Stimulated activated naive CD8-positive, alpha-beta T cell treated with anti-CD3 and anti-CD28 coated beads, Interleukin-15, amount 100 ng/mL, for 72 hours (primary cell): Measurements from ENCODE around the gene PACS1.
A peak's percentile ranks its signal among the peaks of the same experiment; 100 is the strongest.
"Not testable (repeated sequence)": the region's sequence is repeated elsewhere in the genome, so short reads cannot be mapped to it uniquely, and the experiment has no call there.

Source experiments
- ATAC-seq: fragments of 150-1000 bp; cut with Tn5 transposase; 2 replicates; pipeline ENCODE4 v1.10.0; 2021; ENCODE audit warnings: mild to moderate bottlenecking, moderate library complexity
- DNase-seq, 2 donors: peaks; one replicate each; pipeline ENCODE4 v3.0.0; 2021 to 2022
- H3K27ac Mint-ChIP-seq, 2 donors: one replicate each; pipeline ENCODE4 v1.8.0; 2022; ENCODE audit warnings: mild to moderate bottlenecking in 2 of 2, mixed read lengths in 2 of 2, moderate library complexity in 2 of 2
- H3K27me3 Mint-ChIP-seq: one replicate; pipeline ENCODE4 v1.8.0; 2022; ENCODE audit warnings: mixed read lengths
- H3K4me1 Mint-ChIP-seq: one replicate; pipeline ENCODE4 v1.8.0; 2022; ENCODE audit warnings: mild to moderate bottlenecking, mixed read lengths
- H3K4me3 Mint-ChIP-seq, 2 donors: one replicate each; pipeline ENCODE4 v1.8.0; 2022; ENCODE audit warnings: mild to moderate bottlenecking in 2 of 2, mixed read lengths in 2 of 2, moderate library complexity in 1 of 2
- H3K9me3 Mint-ChIP-seq, 2 donors: one replicate each; pipeline ENCODE4 v1.8.0; 2022; ENCODE audit warnings: mixed read lengths in 2 of 2

Gene PACS1

GRCh38 chr11:66274219-66274618, 204.1 kb downstream of the PACS1 start:
- Mint-ChIP-seq H3K27ac (no peak overlapping the region), H3K9me3 (no peaks in the 10 kb centered on the region), H3K27me3 (peaks cover 4% of the 10 kb centered on the region), H3K4me1 (peaks cover 55% of the 10 kb centered on the region), H3K4me3 (no peak overlapping the region)
- ATAC-seq = no peak
- DNase-seq = no peak

GRCh38 chr11:66275396-66275795, 205.3 kb downstream of the PACS1 start:
- Mint-ChIP-seq H3K4me3 (no peak overlapping the region), H3K27me3 (peaks cover 14% of the 10 kb centered on the region), H3K27ac (peak overlapping the region in 1 of 2 donors; percentile 27), H3K9me3 (no peaks in the 10 kb centered on the region), H3K4me1 (peaks cover 50% of the 10 kb centered on the region)
- ATAC-seq = no peak
- no peak for DNase-seq

DNA sequence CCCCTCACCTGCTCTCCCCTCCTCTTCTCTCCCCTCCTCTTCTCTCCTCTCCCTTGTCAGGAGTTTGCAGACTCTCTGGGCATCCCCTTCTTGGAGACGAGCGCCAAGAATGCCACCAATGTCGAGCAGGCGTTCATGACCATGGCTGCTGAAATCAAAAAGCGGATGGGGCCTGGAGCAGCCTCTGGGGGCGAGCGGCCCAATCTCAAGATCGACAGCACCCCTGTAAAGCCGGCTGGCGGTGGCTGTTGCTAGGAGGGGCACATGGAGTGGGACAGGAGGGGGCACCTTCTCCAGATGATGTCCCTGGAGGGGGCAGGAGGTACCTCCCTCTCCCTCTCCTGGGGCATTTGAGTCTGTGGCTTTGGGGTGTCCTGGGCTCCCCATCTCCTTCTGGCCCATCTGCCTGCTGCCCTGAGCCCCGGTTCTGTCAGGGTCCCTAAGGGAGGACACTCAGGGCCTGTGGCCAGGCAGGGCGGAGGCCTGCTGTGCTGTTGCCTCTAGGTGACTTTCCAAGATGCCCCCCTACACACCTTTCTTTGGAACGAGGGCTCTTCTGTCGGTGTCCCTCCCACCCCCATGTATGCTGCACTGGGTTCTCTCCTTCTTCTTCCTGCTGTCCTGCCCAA, 206.0 kb downstream of the PACS1 start:
- ATAC-seq (no peak), DNase-seq (no peak)
- no peaks in the 10 kb centered on the region for H3K9me3 Mint-ChIP-seq
- no peak overlapping the region for H3K27ac Mint-ChIP-seq
- no peak overlapping the region for H3K4me3 Mint-ChIP-seq
- H3K27me3 Mint-ChIP-seq = peaks cover 21% of the 10 kb centered on the region
- H3K4me1 Mint-ChIP-seq = peaks cover 44% of the 10 kb centered on the region

DNA sequence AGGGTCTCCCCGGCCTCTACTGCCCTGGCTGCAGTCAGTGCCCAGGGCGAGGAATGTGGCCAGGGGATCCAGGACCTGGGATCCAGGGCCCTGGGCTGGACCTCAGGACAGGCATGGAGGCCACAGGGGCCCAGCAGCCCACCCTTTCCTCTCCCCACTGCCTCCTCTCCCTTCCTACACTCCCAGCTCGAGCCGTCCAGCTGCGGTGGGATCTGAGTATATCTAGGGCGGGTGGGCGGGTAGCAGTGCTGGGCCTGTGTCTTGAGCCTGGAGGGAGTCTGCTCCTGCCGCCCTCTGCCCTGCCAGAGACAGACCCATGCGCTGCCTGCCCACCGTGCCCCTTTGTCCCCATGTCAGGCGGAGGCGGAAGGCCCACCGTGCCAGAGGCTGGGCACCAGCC, 206.5 kb downstream of the PACS1 start:
- Mint-ChIP-seq H3K4me1 (peaks cover 43% of the 10 kb centered on the region), H3K27me3 (peaks cover 21% of the 10 kb centered on the region)
- H3K27ac Mint-ChIP-seq, DNase-seq, H3K9me3 Mint-ChIP-seq, H3K4me3 Mint-ChIP-seq: not testable (repeated sequence)
- peak; percentile 5 for ATAC-seq

GRCh38 chr11:66277064-66277463, 207.0 kb downstream of the PACS1 start:
- Mint-ChIP-seq H3K27ac (peak overlapping the region in 1 of 2 donors; percentile 8), H3K4me3 (peak overlapping the region in 1 of 2 donors; percentile 27), H3K27me3 (peaks cover 21% of the 10 kb centered on the region), H3K4me1 (peaks cover 43% of the 10 kb centered on the region)
- not testable (repeated sequence) for DNase-seq, ATAC-seq, H3K9me3 Mint-ChIP-seq

DNA sequence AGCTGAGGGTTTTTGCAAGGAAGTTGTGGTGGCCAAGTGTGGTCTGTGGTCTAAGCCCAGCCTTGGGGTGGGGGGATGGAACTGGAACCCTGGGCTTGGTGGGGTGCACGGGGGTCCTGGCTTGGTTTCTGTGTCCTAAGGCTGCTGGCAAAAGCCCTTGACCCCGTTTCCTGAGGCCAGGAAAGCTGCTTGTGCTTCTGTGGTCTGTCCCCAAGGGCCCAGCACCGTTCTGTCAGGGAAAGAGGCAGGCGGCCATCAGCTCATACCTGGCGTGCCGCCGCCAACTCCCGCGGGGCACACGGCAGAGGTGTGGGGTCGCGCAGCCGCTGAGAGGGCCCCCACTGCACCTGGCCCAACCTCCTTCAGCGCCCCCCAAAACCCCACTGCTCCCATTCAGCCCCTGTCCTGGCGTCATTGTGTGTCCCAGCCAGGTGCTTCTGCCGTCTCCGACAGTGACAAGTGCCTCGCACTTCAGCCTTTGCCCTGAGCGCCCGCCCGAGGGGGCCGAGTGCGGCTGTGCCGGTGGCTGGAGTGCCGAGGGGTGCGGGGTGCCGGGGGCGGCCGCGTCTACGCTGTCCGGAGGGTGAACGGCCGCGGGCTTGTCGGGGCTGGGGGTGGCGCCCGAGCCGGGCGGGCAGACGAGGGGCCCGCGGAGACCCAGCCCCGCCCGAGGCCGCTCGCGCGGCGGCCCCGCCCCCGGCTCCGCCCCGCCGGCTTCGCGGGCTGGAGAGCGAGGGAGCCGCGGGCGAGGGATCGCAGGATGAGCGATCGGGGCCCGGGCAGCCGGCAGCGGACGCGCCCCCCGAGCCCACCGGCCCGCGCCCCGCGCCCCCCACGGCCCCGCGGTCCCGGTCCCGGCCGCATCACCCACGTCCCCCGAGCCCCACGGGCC, 207.6 kb downstream of the PACS1 start, which contains the start of gene CNIH2:
Gene CNIH2 (plus strand): TSS at position 705 of the 892 bp plus-strand sequence. CDS start 282 bp downstream, outside the sequence.
- Mint-ChIP-seq H3K27me3 (peaks cover 21% of the 10 kb centered on the region), H3K4me3 (peak within 1 kb of the TSS; percentile 74 to 78), H3K9me3 (no peaks in the 10 kb centered on the region), H3K4me1 (peaks cover 43% of the 10 kb centered on the region), H3K27ac (peak within 1 kb of the TSS; percentile 8 to 13)
- ATAC-seq (peak; percentile 44), DNase-seq (no peak)

DNA sequence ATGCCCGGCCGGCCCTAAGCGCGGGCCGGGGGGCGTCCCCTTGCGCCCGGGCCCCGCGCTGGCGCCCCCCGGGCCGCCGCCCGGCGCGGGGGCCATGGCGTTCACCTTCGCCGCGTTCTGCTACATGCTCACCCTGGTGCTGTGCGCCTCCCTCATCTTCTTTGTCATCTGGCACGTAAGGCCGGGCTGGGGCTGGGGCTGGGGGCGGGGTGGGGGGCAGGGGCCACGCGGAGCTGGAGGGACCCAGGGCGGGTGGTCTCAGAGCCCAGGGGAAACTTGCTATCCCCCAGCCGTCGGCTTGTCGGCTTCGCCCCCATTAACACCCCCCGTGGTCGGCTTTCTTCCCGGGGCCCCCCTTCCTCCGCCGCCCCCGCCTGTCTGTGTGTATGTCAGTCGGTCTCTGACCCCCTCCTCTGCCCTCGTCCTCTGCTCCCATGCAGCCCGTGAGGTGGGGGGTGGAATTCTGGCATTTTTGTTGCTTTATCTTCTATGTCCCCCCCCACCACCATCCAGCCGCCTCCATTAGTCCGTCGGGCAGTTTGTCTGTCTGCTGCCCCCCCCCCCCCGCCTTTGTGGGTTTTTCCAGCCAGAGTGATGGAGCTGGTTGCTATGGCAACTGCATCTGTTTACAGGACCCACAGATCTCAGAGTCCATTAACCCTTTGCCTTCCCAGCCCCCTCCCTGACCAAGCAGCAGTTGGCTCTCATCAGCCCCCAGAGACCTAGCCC, 208.5 kb downstream of the PACS1 start:
- Mint-ChIP-seq H3K27ac (peak overlapping the region in 1 of 2 donors; percentile 13), H3K9me3 (no peaks in the 10 kb centered on the region), H3K4me3 (peak overlapping the region; percentile 74 to 78), H3K27me3 (peaks cover 21% of the 10 kb centered on the region), H3K4me1 (peaks cover 49% of the 10 kb centered on the region)
- DNase-seq (no peak), ATAC-seq (peak; percentile 3)

DNA sequence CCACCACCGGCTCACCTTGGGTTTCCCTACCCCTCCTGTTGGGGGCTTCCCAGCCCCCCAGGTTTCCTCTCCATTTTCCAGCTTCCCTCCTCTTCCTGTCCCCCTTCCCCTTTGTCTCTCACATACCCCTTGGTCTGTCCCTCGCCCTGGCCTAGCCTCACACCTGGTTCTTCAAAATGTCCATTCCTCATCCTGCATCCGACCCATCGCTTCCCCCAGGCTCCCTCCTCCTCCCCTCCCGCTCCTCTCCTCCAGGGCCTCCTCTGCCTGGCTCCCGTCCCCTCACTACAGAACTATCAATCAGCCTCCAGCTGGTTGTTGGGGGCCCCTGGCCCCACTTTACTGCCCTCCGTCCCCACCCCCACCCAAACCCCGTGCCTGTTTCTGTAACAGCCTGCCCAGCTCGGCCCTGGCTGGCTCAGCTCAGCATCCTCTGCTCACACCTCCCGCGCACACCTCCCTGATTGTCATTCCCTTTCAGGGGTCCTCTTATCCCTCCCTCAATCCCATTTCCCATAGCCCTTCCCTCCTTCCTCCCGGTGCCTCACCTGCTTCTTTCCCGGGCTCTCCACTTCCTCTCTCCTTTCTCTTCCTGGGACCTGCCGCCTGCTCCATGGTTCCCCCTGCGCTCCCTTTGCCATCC, 209.1 kb downstream of the PACS1 start:
- ATAC-seq = no peak
- peaks cover 52% of the 10 kb centered on the region for H3K4me1 Mint-ChIP-seq
- no peak for DNase-seq
- H3K9me3 Mint-ChIP-seq = no peaks in the 10 kb centered on the region
- H3K4me3 Mint-ChIP-seq = peak overlapping the region; percentile 74 to 78
- H3K27ac Mint-ChIP-seq = peak overlapping the region; percentile 5 to 49
- peaks cover 21% of the 10 kb centered on the region for H3K27me3 Mint-ChIP-seq

- Mint-ChIP-seq H3K27me3 (peaks cover 21% of the 10 kb centered on the region), H3K27ac (no peak overlapping the region), H3K4me1 (peaks cover 60% of the 10 kb centered on the region), H3K4me3 (no peak overlapping the region), H3K9me3 (no peaks in the 10 kb centered on the region)
- ATAC-seq (no peak), DNase-seq (no peak)
These were observed 210.4 kb downstream of the PACS1 start for GRCh38 chr11:66280428-66280827.

DNA sequence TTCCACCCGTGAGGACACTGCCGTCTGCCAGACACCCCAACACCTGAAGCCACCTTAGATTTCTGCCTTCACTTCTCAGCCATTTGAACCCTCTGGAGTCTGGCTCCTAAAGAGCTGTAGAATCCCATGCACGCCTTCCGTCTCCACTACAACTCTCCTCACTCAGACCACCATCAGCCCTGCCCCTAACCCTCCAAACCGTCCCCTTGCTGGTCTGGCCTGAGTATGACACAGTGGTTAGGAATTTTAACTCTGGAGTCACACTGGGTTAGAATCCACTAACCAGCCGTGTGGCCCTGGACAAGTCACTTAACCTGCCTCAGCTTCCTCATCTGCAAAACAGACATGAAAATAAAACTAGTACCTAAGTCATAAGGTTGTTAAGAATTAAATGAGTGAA, 210.9 kb downstream of the PACS1 start:
- Mint-ChIP-seq H3K4me3 (peak overlapping the region in 1 of 2 donors; percentile 2), H3K9me3 (no peaks in the 10 kb centered on the region), H3K4me1 (peaks cover 66% of the 10 kb centered on the region), H3K27ac (no peak overlapping the region), H3K27me3 (peaks cover 21% of the 10 kb centered on the region)
- no peak for ATAC-seq
- DNase-seq = no peak

DNA sequence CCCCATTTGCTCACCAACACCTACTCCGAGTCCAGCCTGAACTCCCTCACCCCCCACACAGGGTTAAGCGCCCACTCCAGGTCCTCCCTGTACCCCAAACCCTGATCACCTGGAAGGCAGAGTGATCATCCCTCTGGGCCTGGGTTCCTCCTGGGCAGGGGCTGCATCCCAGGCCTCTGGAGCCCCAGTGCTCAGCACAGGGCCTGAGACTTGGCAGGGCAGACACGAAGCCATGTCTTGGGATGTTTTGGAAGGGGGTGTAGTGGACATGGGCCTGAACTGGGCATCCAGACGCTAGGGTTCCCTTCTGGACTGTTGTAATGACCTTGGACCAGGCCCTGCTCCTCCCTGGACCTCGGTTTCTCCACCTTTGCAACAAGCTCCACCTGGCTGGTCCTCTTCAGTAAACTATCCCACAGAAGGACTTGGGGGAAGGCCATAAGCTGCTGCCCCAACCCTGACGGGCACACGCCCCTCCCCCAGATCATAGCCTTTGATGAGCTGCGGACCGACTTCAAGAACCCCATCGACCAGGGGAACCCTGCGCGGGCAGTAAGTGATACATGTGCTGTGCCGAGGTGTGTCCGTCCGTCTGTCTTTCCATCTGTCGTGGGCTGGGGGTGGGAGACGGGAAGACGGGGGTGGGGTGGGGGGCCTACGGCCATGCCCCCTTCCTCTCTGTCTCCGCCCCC, 211.8 kb downstream of the PACS1 start:
- Mint-ChIP-seq H3K27me3 (peaks cover 21% of the 10 kb centered on the region), H3K27ac (peak overlapping the region in 1 of 2 donors; percentile 93), H3K4me1 (peaks cover 68% of the 10 kb centered on the region), H3K4me3 (peak overlapping the region; percentile 17 to 57), H3K9me3 (no peaks in the 10 kb centered on the region)
- ATAC-seq (peak; percentile 29), DNase-seq (no peak)

DNA sequence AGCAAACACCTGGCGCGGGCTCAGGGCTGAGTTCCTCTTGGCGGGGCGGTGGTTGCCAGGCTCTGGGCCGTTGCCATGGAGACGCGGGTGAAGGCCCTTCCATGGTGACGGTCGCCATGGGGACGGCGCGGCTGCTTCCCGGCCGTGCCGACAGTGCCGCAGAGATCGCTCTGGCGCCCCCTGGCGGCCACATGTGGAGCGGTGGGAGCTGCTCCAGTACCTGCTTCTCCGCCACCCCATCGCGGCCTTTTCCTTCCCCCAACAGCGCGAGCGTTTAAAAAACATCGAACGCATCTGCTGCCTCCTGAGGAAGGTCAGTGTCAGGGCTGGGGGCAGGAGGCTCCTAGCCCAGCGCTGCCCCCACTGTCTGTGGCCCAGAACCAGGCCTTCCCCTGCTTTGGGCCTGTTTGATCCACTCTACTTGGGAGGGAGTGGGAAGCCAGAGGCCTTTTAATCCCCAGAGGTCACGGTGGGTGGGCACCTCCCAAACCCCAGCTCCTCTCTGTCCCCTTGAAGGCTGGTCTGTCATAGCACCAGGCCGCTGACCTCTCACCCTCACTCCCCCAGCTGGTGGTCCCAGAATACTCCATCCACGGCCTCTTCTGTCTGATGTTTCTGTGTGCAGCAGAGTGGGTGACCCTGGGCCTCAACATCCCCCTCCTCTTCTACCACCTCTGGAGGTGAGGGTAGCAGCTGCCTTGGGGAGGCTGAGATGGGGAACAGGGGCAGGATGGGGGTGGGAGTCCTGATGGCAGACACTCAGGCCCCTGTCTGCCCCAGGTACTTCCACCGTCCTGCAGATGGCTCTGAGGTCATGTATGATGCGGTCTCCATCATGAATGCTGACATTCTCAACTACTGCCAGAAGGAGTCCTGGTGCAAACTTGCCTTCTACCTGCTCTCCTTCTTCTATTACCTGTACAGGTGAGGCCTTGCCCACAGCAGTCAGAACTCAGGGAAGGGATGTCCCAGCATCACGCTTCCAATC, 212.7 kb downstream of the PACS1 start:
- peak overlapping the region in 1 of 2 donors; percentile 57 for H3K4me3 Mint-ChIP-seq
- H3K27me3 Mint-ChIP-seq = peaks cover 21% of the 10 kb centered on the region
- no peaks in the 10 kb centered on the region for H3K9me3 Mint-ChIP-seq
- ATAC-seq (peak; percentile 90), DNase-seq (peak; percentile 98)
- H3K4me1 Mint-ChIP-seq = peaks cover 69% of the 10 kb centered on the region
- peak overlapping the region in 1 of 2 donors; percentile 93 for H3K27ac Mint-ChIP-seq

DNA sequence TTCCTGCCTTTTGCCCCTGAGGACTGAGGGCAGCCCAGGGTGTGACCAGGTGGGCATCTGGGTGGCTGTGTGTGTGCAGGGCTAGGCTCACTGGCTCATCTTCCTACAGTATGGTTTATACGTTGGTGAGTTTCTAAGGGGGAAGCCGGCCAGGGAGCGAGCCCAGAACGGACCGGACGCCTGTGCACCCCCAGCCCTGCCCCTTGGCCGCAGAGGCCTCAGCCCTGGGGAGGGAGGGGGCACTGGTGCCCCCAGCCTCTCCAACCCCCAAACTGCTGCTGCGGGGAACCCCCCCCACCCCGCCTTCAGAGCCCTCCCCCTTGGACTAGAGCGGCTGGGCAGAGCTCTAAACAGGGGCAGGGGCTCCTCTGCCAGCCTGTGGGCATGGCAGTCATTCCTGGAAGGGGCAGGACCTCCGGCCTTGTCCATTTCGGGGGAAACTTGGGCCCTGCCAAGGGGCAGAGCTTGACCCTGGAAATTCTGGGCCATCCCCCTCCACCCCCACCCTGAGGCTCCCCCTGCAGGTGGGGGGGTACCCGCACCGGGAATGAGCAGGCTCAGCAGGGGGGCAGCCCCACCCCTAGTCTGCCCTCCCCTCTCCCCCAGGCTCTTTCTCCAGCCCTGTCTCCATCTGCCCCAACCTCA, 213.5 kb downstream of the PACS1 start:
- ATAC-seq = no peak
- peaks cover 21% of the 10 kb centered on the region for H3K27me3 Mint-ChIP-seq
- no peaks in the 10 kb centered on the region for H3K9me3 Mint-ChIP-seq
- no peak overlapping the region for H3K4me3 Mint-ChIP-seq
- H3K27ac Mint-ChIP-seq = peak overlapping the region in 1 of 2 donors; percentile 85
- H3K4me1 Mint-ChIP-seq = peaks cover 74% of the 10 kb centered on the region
- DNase-seq = no peak
